GM21360 (cell line): ENCODE measurements around the gene HOXA1.

ENCODE experiments used
- ATAC-seq: cut with Tn5 transposase; IDR thresholded peaks from one replicate; pipeline ENCODE4 v1.9.1; 2021; ENCODE audit warnings: mild to moderate bottlenecking, moderate library complexity; ENCODE audit not compliant: unreplicated experiment

HOXA1 gene

DNA sequence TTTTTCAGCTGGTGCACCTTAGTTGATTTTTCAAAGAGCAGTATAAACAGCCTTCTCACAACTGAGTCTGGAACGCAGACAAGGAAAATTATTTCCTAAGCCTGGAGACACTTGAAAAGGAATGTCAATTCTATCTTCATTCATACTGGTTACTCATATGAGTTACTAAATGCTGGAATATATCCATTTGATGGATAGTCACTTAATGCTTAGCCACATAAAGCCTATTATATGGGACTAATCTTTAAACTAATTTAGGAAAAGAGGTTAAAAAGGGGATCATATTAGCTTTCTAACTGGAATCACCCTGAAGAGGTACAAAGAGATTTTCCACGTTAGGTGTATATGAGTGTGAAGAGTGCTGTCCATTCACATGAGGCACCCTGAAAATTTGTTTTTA, 36.4 kb upstream of the HOXA1 start:
- ATAC-seq: no peak

DNA sequence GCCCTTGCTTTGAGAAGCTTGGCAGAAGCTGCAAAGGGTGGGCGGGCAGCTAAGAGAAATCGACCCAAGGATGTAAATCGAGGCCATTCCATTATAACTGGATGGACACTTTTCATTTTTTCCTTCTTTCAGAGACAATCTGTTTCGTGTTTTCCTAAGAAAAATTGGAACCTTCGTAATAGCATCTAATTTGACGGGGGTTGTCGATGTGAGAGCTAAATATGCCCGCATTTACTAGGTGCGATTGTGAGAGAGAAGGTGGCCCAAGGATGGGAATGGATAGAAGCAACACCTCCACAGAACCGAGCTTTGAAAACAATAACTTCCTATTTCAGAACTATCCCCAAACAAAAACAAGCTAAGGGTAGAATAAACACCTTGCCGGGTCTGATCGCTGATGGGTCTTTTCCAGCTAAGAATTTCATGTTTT, 35.6 kb upstream of the HOXA1 start:
- no peak for ATAC-seq

DNA sequence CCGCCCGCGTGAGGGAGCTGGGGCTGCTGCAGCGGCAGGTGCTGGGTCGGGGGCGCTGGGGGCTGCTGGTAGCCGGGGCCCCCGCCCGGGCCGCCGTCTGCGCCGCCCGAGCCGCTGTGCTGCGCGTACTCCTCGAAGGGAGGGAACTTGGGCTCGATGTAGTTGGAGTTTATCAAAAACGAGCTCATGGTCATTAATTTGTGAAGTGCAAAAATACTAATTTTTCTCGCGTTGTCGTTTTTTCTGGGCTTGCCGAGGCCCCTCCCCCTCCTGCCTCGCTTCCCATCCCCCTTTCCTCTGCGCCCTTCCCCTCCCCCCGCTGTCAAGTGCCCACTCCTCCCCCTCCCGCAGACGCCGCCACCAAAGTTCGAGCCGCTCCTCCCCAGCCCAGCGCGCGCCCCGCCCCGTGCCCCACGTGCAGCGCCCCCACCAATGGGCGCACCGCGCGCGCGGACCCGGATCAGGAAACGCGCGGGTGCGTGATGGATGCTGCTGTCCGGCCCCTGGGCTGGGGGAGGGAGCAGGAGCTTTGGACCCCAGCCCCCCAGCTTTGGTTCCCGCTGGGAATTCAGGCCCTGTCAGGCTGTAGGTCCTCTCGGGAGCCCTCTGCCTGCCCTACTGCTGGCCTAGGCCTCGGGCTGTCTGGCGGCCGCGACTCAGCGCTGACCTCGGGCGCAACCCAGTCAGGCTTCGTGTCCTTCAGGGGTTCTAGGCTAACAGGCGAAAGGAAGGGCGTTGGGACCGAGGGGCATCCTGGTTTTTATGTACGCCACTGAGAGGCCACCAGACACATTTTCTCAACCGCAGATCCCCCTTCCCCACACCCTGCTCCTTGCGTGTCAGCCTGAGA, 35.0 kb upstream of the HOXA1 start, which contains the start of gene HOXA4:
HOXA4 (minus strand) TSS at position 218 of the 850 bp plus-strand sequence; CDS start at position 194, 24 bp downstream.
- no peak for ATAC-seq

DNA sequence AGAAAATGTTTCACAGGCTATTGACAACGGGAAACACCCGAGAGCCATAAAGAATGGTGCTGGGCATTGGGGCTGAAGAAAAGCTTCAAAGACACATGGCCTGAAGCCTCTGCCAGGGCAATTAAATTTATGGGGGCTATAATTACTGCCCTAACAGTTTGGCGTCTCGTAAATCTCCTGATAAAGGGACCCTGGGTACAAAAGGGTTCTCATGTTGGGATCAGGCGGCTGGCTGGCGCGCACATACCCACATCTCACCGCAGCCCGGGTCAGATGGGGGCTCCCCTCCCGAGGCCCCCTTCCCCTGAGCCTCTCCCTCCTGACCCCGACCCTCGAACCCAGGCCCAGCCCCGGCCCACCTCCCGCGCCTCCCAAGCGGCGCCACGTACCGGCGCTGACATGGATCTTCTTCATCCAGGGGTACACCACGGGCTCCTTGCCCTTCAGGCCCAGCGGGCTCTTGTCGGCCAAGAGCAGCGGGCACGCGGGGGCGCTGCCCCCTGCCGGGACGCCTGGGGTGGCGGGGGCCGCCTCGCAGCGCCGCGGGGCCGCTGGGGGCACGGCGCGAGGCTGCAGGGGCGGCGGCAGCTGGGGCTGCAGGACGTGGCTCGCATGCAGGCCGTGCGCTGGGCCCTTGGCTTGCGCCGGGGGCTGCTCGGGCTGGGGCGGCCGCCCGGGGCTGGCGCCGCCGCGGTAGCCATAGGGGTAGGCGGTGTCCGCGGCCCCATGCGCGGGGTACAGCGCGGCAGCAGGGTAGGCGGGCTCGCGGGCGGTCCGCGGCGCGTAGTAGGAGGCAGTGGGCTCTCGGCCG, 34.1 kb upstream of the HOXA1 start:
- ATAC-seq: no peak

DNA sequence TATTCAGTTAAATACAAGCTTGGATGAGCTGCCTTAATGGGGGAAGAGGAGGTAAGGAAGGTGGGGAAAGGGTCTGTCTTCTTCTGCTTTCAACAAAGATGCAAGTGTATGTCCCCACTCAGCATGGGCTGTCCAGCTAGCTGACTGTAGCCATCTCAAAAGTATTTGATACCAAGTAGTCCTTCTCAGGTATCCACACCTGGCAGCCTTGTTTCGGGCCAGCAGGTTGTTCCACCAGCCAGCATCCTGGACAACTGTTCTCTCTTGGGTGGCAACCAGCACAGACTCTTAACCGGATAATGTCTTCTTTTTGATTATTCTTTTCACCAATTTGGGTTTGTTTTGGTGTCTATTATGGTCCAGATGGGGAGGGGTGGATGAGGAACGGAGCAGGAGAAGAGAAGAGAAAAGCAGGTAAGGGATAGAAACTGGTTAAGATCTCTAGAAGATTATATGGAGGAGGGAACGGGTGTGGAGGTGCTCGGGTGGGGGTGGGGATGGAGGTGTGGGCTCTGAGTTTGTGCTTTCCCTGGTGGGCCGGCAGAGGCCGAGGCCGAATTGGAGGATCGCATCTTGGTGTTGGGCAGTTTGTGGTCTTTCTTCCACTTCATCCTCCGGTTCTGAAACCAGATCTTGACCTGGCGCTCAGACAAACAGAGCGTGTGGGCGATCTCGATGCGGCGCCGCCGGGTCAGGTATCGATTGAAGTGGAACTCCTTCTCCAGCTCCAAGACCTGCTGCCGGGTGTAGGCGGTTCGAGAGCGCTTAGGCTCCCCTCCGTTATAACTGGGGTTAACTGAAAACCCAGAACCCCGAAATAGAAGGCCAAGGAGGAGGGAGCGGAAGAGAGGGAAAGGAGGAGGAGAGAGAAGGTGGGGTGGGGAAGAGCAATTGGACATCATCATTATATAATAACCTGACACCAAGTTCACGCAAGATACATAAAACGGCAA, 33.3 kb upstream of the HOXA1 start:
- no peak for ATAC-seq

DNA sequence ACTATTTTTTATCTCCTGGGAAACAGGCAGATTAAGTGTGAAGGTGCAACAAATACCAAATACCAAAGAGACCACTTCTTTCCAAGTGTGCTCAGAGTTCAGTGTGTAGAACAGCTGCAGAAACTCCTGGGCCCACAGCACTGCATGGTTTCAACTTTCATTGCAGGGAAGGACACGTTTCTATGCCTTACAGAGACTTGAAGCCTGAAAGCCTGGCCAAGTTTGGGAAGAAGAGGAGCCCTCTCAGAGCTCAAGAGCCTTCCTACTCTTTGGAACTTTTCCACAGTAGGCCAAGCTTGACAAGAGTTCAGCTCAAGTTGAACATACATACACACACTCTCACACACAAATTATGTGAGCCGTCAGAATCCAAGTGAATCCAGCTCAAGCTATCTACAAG, 32.2 kb upstream of the HOXA1 start:
- ATAC-seq: no peak

DNA sequence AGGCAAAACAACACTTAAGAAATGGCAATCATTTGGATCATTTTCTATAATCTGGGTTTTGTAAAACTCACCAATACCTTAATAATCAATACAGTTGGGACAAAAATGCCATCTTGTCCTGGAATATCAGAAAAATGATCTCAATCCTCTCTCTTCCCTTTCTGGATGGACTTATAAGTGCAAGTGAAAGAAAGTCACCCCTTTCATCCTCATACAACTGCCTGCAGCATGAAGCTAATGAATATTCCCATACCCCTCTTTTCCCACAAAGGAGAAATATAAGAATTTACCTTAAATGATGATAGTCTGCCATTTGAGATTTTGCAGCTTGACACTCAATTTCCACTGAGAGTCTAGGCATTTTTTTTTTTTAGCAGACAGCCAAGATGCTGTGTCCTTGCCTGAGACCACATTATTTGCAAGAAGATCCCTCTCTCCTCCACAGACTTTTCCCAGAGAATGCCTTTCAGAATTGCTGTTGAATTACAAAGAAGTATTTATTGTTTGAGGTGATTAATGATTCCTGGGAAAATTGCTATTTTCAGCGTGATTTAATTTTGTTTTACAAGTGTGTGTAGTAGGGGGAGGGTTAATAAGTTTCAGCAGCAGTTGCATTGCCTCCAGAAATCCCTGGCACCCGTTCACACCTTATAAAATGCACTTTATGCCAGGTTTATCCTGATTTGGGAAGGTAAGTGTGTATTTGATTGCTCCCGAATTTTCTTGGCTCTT, 31.0 kb upstream of the HOXA1 start:
- no peak for ATAC-seq

DNA sequence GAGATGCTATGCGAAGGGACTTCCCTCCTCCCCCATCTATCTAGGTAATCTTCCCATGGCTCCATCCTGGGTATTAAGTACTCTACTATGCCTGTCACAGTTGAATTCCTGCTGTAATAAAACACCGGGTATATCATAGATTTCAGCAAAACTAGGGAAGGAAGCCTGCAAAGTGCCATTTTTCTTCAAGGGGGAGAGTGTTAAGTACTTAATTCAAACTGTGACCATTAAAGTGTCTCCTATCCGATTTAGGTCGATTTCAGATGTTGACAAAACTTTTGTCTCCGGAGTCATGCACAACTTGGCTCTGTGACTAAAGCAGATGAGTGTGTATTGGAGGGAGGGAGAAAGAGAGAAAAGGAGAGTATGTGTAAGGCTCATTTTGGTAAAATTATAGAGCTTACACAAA, 30.2 kb upstream of the HOXA1 start:
- ATAC-seq: no peak

DNA sequence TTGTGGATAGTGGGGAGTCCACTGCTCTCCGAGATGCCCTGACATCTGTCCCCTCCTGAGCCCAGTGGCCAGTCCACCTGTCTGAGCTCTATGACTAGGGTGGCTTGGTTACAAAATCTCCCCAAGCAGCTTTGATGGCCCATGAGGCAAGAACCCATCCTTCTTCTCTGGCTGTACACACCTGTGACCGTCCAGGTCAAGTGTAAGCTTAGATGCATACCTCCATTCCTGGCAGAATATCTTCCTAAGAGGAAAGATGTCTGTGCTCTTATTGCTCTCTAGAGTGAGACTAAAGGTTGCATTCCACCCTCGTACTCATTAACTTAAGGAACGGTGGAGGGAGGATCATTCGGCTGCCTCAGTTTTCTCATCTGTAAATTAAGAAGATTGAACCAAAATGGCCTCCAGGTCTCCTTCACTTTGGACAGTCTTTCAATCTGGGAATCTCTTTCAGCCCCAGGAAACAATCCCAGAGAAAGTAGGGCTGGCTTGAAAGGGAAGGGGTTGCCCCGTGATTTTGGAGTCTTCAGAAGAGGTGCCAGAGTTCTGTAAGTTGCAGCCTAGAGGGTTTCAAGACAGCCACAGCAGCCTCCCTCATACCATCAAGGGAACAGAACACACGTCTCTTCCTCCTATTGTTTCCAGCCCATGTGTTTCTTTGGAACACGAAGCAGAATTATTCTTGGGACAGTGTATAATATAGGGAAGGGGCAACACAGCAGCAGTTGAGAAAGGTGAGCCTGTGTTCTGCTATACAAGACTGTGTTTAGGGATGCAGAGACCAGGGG, 29.3 kb upstream of the HOXA1 start:
- no peak for ATAC-seq

DNA sequence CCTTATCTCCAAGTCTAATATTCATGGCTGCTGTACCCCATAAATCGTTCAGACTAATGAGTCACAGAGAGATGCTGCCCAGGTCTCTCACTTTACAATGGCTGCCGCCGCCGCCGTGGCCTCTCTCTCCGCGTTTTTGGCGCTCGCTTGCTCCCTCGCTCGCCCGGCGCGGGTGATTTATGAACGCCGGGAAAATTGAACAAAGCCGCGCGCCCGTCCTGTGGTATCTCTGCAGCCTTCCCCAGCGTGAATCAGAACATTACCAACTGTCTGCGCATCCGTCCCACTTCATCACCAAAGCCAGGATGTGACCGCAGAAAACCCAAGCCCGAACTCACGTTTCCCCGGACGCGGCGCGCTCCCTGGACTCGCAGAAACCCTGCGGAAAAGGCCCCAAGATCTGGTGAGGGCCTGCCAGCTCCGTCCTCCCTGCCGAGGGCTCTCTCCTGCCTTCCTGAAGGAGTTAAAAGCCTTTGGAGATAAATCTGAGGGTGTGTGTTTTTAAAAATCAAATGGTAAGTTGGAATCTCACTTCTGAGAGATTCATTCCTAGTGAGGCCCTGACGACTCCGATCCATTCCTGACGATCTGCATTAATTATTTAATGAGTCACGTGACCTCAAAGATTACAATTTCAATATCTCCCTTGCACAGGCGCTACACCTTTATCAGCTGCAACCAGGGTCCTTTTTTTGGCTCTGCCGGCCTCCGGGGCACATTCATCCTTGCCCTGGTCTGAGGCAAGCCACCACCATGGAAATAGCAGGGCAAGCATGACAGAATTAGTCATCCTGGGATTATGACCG, 28.5 kb upstream of the HOXA1 start:
- no peak for ATAC-seq

DNA sequence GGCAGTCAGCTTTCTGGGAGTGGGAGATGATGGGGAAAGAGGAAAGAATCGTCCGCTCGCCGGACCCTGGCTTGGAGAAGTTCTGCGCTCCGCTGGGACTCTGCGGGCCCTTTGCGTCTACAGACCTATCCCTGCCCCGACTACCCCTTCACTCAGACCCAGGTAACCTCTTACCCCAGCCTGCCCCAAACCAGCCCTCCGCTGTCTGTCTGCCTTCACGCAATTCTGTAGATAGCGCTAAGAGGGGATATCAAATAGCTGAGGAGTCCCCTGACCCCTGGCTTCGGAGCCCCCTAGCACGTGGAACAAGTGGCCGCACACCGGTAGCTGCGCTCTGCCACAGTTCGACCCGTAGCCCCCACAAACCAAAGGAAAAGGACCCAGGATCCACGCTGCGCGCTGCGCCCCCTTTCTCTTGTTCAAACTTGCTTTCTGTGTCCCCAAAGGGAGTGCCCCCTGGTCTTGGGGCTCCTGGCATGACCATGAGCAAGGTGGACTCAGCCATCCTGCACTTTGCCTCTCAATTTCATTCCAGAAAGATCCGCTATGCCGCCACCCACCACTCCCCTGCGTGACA, 27.8 kb upstream of the HOXA1 start:
- ATAC-seq: no peak

DNA sequence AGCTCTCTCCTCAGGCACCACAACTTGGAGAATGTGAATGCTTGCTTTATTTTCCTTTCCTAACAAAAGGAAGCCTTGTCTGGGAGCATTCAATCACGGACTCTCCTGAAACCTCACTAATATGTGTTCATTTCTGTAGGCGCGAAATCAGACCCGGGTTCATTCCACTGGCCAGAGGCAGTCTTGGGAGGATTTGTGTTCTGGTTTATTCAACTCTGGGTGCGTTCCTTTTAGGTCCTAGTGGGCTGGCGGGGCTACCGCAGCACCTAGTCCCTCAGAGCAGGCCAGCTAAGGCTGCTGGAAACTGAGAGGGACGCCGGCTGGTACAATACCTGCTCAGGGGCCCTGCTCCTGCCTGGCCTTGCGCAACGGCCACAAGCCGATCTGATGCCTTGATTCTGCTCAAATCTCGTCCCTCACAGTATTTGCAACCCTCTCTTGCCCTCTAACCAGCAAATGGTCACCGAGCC, 27.2 kb upstream of the HOXA1 start:
- no peak for ATAC-seq

DNA sequence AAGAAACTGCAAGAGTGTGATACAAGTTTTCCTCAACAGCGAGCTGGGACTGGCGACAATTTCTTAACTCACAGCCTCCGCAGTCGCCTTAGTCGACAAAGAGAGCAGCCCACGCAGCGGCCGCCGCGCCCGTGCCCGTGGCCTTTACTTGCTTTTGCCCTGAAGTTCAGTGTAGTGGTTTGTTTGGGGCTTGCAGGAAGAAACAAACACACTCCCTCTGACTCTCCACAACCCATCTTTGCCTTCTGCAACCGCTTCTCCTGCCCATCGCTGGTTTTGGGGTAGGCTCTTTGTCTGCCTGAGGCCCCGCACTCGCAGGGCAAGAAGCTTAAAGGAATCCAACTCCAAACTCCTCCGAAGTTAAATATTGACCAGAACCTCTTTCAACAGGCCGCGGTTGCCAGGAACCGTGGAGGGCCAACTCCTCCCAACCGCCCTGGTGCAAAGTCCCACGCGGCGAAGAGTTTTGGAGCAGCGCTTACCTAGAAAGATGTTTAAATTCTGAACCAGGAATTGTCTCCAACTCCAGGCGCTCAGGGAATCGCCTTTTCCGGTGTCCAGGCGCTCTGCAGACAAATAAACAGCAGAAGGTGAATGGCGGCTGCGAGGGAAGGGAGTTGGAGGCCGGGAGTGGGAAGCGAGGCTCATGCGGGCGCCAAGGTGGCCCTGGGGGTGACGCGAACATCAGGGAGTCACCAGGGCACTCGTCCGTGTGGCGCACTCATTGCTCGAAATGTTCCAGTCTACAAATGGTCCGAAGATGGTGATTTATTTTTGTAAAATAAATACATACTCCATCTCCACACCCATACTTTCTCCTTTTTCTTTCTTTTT, 26.5 kb upstream of the HOXA1 start:
- no peak for ATAC-seq

DNA sequence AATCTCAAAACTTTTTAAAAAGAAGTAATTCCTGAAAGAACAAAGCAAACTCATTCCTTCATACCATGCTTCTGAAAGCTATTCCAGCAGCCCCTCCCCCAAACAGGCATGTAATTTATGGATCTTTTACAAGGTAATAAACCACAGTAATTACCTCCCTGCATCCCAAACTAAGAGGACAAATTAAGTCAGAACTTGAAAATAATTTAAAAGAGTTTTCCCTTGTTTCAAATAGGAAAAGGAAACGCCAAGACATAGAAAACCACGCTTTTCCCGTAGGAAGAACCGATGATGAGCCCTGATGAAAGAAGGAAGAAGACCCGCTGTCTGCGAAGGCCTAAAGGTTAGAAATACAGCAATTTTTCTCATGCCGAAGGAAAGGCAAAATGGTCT, 25.9 kb upstream of the HOXA1 start:
- ATAC-seq: no peak

DNA sequence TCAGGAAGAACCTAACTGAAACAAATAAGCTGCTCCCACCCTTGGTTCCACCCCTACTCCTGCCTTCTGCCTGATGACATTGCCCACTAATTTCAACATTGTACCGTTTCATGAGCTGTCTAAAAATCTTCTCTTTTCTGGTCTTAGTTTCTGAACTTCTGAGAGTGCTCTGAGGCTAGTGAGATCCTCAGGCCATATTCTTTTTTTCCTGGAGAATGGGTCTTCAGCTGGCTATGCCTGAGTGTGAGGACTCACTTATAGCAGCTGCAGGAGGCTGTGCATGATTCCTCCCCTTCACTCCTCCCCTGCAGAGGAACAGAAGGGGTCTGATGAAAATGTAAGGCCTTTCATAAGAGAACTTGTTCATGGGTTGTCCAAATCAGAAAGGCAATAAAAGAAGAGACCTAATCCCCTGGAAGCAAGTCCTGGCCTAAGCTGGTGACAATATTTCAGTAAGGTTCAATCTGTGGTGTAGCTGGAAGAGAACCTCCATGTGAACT, 23.7 kb upstream of the HOXA1 start:
- ATAC-seq: no peak

DNA sequence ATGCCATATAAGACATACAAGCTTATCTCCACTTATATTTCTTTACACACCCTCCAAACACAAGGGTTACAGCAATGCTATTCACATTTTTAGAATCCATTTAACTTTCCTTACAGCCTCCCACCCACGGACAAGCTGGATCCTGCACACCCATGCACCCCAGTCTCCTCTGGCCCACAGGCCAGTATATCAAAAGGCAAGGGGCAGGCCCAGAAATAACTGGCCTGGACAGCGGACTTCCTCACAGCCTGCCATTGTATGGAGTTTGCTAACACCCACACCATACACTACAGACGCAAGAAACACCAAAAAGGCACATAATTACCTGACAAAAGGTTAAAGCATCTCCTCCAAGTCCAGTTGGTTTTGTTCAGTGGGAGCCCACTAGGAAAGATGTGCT, 22.8 kb upstream of the HOXA1 start:
- no peak for ATAC-seq

DNA sequence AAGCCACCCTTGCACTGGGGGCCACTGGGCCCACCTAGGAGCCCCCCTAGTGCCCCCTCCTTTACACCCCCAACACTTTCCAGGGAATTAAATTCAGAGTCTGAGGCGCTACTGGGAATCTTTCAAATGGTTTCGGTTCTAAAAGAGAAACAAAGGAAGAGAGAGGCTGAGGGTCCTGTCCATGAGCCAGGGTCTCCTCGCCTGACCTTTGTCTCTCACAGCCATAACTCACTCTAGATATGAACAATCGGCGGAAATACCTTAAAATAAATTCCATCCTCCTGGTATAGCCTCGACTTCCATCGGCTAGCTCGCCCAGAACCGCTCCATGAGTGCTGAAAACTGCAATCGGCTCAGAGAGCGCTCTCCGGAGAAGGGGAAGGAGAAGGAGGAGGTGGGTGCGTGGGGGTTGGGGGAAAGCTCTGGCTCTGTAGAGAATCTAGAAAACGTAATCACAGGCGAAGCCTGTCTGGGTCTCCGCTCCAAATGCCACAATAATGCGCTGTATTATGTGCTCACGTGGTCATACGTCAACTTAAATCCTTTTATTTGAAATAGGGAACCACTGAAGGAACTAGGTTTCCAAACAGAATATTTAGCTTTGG, 22.2 kb upstream of the HOXA1 start:
- no peak for ATAC-seq
